HG02973 (cell line): ENCODE data around the gene PIN1.

Experiments used
- ATAC-seq: cut with Tn5 transposase; IDR thresholded peaks from one replicate; pipeline ENCODE4 v1.9.1; 2021; ENCODE audit warnings: moderate library complexity; ENCODE audit not compliant: unreplicated experiment

The PIN1 gene

GRCh38 chr19:9854282-9854846 is 19.2 kb downstream of the PIN1 start:
- no peak for ATAC-seq

- no peak for ATAC-seq
These were observed 21.5 kb downstream of the PIN1 start for GRCh38 chr19:9856609-9857008.

DNA sequence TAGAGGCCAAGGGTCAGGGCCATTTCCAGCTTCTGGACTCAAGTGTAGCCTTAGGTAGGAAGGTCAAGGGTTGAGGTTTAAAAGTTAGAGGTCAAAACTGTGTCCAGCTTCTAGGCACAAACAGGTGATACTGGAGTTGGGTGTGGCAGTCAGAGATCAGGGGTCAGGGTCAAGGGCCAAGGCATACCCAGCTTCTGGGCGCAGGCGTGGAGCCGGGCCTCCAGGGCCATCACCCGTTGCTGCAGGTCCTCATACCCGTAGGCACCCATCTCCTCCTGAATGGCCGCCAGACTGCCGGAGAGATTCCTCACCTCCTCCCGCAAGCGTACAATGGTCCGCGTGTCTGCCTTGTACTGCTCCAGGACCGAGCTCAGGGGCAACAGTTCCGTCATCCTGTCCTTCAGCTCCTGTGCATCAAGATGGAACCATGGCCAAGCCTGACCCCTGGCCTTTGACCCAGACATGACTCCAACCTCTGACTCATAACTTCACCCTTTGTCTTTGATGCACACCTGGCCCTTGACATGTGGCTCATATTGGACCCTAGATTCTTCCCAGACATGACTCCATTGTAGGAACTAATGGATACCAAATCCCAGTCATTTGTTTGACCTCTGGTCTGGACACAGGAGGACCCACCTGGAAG is 22.1 kb downstream of the PIN1 start:
- ATAC-seq: no peak

DNA sequence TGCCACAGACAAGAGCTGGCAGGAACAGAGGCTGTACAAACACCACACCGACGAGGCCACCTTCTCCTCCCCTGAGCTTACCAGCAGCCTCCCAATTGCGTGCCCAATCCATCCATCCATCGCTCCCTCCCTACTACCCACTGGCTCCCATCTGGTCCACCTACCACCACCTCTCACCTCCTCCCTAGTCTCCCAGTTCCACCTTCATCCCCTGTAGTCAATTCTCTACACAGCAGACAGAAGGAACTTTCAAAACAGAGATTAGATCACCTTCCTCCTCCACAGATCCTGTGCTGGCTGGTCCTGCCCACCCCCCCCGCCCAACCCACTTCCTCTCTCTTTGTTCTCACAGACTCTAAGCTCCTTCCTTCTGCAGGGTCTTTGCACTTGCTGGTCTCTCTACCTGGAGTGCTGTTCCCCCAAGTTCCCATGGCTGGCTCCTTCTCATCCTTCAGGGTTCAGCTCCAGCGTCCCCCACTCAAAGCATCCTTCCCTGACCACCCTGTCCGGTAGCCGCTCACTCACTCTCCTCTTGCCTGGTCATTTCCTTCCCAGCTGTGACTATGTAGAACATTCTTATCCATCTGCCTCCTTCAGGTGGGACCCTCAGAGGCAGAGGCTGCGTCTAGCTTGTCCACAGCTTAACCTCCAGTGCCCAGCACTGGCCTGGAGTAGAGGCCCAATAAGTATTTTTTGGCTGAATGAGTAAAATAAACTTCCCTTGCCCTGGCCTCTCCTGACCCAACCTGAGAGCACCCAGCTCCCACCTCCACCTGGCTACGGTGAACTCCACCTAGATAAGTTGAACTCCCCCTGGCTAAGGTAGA is 23.0 kb downstream of the PIN1 start:
- ATAC-seq: no peak

GRCh38 chr19:9858766-9859165 is 23.6 kb downstream of the PIN1 start:
- ATAC-seq: no peak

- ATAC-seq: no peak
These were observed 25.3 kb downstream of the PIN1 start for GRCh38 chr19:9860407-9860806.

DNA sequence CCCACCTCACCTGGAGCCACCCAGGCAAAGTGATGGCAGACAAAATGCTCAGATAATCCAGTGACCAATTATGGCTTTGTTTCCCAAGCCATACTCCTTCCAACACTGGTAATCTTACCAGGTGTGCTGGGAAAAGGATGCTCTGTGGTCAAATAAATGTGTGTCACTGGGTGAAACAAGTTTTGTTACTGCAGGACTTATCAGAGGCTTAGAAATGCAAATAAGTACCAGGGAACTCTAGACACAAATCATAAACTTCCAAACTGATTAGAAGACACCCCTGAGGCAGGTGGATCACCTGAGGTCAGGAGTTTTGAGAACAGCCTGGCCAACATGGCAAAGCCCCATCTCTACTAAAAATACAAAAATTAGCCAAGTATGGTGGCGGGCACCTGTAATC is 26.4 kb downstream of the PIN1 start:
- no peak for ATAC-seq

DNA sequence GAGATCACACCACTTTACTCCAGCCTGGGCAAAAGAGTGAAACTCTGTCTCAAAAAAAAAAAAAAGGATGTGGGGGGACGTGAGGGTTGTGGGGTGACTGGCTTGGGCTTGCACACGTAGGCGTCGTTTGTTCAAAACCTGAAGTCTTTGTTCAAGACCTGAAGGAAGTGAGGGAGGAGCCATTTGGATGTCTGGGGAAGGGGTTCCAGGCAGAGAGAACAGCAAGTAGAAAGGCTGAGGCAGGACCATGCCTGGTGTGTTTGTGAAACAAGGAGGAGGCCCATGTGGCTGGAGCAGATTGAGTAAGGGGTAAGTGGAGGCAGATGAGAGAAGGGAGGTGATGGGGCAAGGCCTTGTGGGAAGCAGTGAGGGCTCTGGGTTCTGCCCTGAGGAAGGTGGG is 27.8 kb downstream of the PIN1 start:
- ATAC-seq: no peak

- ATAC-seq: no peak
These were observed 28.6 kb downstream of the PIN1 start for GRCh38 chr19:9863759-9864158.

DNA sequence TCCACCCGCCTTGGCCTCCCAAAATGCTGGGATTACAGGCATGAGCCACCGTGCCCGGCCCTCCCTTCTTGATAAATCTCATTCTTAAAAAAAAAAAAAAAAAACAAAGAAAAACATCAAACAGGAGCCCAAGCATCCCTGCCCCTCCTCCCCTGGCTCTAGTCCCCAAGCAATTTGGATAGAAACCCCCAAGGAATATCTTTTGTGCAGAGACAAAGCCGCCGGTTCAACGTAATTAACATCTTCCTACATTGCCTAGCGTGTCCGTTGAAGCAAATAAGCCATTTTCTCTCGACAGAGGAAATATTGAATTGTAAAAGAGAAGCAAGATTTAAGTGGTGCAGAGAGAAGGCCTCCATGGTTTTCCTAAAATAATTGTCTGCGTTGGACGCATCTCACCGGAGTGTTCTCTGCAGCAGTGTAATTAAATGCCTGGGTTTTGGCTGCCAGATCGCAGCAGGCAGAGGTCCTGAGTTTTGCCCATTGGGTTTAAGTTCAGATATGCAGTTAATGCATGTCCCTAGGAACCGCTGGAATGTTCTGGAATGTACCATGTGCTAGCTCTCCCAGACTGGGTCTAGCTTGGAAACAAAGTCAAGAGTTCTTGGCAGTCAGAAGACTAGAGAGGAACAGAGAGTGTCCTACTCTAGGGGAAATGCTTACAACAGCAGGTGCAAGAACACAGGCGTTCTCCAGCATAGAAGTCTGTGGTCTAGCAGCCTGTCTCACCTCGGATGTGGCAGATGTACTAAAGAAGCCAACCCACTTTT is 30.8 kb downstream of the PIN1 start:
- ATAC-seq: no peak

DNA sequence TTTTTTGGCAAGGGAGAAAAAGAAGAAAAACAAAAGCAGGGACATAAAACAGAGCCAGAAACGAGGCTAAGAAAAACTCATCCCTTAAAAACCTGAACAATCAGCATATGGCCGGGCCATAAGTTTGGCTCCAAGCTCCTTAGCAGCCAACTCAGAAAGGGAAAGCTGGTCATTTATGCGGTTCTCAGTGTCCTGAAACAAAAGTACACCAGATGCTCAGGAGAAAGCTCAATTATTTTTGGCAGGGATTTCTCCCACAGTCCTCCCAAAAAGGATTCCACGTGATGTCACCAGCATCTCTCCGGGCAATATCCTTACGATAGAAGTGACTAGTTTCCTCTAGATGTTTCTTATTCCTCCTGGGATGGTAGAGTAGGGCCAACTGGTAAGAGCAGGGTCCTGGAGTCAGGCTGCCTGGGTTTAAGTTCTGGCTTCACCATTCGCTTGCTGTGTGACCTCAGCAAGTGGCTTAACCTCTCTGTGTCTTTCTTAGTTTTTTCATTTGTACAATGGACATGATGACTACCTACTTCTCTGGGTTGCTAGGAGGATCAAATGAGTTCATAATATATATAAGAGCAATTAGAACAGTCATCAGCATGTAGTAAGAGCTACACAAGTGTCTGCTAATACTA is 34.0 kb downstream of the PIN1 start:
- ATAC-seq: no peak

DNA sequence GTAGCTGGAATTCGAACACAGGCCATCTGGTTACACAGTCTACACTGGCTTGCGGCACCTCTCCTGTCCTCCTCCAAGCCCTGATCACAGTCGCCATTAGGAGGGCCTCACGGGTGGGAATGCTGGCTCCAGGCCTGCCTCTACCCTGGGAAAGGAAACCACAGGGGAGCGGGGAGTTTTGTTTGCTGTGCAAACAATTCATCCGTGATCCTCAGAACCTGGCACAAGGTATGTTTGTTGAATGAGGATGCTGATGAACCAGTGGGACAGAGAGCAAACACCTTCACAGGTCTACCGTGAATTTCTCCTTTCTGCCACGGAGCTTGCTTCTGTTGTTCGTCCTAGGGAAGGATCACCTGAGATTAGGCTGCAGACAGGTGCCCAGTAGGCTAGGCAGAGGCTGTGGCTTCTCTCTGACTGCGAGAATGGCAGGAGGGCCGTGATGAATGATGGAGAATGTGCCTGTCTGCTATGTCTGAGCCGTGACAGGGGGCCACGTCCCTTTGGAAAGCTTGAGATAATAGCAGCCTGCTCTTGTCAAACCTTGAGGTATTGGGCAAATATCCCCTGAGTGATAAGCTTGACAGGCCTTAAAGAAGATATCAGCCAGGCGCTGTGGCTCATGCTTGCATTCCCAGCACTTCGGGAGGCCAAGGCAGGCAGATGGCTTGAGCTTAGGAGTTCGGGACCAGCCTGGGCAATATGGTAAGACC is 36.7 kb downstream of the PIN1 start:
- no peak for ATAC-seq

DNA sequence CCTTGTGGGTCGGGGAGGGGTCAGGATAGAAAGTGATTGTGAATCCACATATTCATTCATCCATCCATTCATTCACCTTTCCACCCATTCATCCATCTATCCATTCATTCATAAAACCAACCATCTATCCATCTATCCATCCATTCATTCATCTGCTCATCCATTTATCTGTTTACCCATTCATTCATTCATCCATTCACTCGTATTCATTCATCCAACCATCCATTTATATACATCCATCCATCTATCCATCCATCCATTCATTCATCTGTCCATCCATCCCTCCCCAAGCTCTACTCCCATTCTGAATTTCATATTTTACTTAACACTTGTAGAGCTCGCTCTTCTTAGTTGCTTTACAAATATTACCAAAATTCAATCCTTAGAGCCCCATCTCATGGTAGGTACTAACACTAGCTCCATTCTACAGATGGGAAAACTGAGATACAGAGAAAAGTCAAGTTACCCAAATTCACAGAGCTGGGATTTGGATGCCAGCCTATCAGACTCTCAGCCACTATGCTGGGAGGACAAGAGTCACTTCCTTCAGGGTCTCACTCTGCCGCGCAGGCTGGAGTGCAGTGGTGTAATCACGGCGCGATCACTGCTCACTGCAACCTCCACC is 37.6 kb downstream of the PIN1 start:
- no peak for ATAC-seq

- no peak for ATAC-seq
These were observed 40.0 kb downstream of the PIN1 start for GRCh38 chr19:9875031-9875627.

DNA sequence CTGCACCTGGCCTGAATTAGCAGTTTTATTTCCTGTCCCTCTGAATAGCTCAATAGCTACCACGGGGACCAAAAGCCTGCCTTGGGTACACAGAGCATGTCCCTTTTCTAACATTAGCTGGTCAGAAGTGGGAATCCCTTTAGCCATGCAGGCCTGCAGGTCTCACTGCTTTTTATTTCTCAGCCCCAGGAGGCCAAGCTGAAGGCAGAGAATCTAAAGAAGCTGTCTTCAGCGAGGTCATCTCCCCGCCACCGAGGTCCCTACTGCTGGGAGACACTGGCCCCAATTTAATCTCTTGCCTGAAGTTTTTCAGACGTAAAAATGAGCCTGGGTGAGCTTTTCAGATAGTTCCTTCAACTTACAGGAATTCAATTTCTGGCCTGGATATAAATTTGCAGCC is 40.7 kb downstream of the PIN1 start:
- no peak for ATAC-seq

- no peak for ATAC-seq
These were observed 42.8 kb downstream of the PIN1 start for GRCh38 chr19:9877780-9878510.

GRCh38 chr19:9878511-9879196 is 43.5 kb downstream of the PIN1 start:
- ATAC-seq: no peak

DNA sequence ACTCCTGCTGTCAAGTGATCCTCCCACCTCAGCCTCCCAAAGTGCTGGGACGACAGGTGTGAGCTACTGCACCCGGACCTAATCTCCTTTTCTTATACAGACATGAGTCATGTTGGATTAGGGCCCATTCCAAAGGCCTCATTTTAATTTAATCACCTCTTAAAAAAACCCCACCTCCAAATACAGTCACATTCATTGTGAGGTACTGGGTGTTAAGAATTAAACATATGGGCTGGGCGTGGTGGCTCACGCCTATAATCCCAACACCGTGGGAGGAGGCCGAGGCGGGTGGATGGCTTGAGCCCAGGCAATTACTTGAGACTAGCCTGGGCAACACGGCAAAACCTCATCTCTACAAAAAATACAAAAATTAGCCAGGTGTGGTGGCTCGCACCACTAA is 46.6 kb downstream of the PIN1 start:
- ATAC-seq: no peak
